Epithelial cell of esophagus (primary cell): ENCODE results near the gene PATL1.

Experiments used
- DNase-seq: peaks from one replicate; pipeline ENCODE4 v3.0.0; 2010; ENCODE audit warnings: low read depth
- H3K4me3 ChIP-seq: 2 replicates; pipeline ENCODE4 v1.5.1; 2011; ENCODE audit warnings: mild to moderate bottlenecking, low read length, control low read depth
- CTCF ChIP-seq: IDR thresholded peaks from 2 replicates; pipeline ENCODE4 v1.5.1; 2011; ENCODE audit warnings: low read depth, mild to moderate bottlenecking, low read length, control low read depth, inconsistent platforms; ENCODE audit not compliant: insufficient read depth; ENCODE audit errors: missing control alignments

The PATL1 gene

DNA sequence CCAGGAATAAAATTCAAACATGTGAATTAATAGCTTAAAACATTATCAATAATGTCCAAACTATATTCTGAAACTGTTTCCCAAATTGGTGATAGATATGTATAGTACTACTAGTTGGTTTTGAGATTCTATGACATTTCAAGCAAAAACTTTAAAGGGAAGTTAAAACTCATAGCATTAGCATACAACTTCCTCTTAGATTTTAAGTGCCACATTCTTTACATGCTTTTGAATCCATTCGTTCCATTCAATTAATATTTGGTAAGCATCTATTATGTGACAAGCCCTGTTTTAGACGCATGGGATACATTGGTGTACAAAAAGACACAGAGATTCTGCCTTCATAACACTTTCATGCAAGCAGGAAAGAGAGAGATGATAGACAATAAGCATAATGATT is 8.9 kb downstream of the PATL1 start:
- DNase-seq: no peak
- no peak for TF ChIP-seq CTCF
- H3K4me3 ChIP-seq: no peak overlapping the region

DNA sequence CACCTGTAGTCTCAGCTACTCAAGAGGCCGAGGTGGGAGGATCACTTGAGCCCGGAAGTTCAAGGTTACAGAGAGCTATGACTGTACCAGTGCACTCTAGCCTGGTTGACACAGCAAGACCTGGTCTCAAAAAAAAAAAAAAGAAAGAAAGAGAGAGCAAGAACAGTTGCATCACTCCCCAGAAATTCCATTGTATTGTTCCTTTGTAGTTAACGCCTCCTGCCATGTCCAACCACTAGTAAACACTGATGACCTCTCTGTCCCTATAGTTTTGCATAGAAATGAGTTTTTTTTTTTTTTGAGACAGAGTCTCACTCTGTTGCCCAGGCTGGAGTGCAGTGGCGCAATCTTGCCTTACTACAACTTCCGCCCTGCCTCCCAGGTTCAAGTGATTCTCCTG is 10.8 kb downstream of the PATL1 start:
- H3K4me3 ChIP-seq: no peak overlapping the region
- DNase-seq: no peak
- TF ChIP-seq CTCF: no peak

- DNase-seq: no peak
- no peak for TF ChIP-seq CTCF
Measured at GRCh38 chr11:59654893-59655292, 13.9 kb downstream of the PATL1 start.

GRCh38 chr11:59647245-59647980 is 21.4 kb downstream of the PATL1 start:
- no peak overlapping the region for H3K4me3 ChIP-seq
- no peak for TF ChIP-seq CTCF
- DNase-seq: no peak

More at GRCh38 chr11:59654893-59655292, 13.9 kb downstream of the PATL1 start:
- no peak overlapping the region for H3K4me3 ChIP-seq

DNA sequence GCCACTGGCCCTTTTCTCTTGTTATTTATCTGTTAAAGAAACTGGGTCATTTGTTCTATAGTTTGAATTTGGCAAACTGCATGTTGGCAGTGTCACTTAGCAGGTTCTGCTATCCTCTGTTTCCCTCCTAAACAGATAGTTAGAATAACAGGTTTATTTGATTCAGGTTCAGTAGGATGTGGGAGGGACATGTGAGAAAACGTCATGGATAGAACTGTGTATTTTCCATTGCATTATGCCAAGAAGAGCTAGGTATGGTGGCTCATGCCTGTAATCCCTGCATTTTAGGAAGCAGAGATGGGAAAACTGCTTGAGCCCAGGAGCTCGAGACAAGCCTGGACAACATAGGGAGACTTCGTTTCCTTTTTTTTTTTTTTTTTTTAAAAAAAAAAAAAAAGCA is 24.3 kb downstream of the PATL1 start:
- no peak overlapping the region for H3K4me3 ChIP-seq
- no peak for DNase-seq
- TF ChIP-seq CTCF: no peak

GRCh38 chr11:59643390-59643789 is 25.4 kb downstream of the PATL1 start:
- no peak for TF ChIP-seq CTCF

DNA sequence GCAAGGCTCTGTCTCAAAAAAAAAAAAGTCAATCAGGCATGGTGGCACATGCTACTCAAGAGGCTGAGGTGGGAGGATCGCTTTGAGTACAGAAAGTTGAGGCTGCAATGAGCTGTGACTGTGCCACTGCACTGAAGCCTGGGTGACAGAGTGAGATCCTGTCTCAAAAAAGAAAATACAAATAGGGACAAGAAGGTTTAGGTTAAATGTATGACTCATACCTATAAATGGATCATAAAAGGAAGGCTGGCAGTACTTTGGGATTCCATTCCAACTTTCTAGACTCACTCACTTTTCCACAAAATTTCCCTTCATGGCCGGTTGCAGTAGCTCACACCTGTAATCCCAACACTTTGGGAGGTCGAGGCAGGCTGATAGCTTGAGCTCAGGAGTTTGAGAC is 27.7 kb downstream of the PATL1 start:
- no peak for TF ChIP-seq CTCF
- DNase-seq: no peak
- no peak overlapping the region for H3K4me3 ChIP-seq

More at GRCh38 chr11:59643390-59643789, 25.4 kb downstream of the PATL1 start:
- H3K4me3 ChIP-seq: no peak overlapping the region
- no peak for DNase-seq
